ENCODE results near the gene DENND1C. TPM values are rescaled to one million over a fixed set of nuclear protein-coding genes. Genes with fewer than 3 reads are reported as not detected.
A peak's percentile ranks its signal among the peaks of the same experiment; 100 is the strongest.

Gene DENND1C
- total RNA-seq, 2 experiments from 2014 or later = 40.9 to 68.3 TPM

GRCh38 chr19:6424939-6425731 is 56.5 kb downstream of the DENND1C start:
- Histone ChIP-seq H3K4me1 (ENCODE audit: insufficient read depth, low read length, poor library complexity, severe bottlenecking) (peaks cover 26% of the 10 kb centered on the region), H2AFZ (ENCODE audit: low read length) (peak overlapping the region; percentile 53; the same call in 1 of the 2 replicates), H3K36me3 (ENCODE audit: insufficient read depth, low read length) (peaks cover 33% of the 10 kb centered on the region), H3K27ac (ENCODE audit: low read depth, low read length, poor library complexity, severe bottlenecking) (peak overlapping the region; percentile 48), H3K4me3 (ENCODE audit: low read depth, low read length, poor library complexity, severe bottlenecking) (peak overlapping the region; percentile 40), H3K9me2 (ENCODE audit: insufficient read depth, low read length) (no peaks in the 10 kb centered on the region), H4K20me1 (ENCODE audit: insufficient read depth, low read length) (peaks cover 24% of the 10 kb centered on the region), H3K79me2 (ENCODE audit: insufficient read depth, low read depth, low read length) (peaks cover 40% of the 10 kb centered on the region), H3K4me2 (ENCODE audit: low read length) (peak overlapping the region; percentile 51), H3K9me3 (ENCODE audit: low read length) (no peaks in the 10 kb centered on the region)
- peak; percentile 100 for DNase-seq (ENCODE audit: low spot score)
- BruUV-seq (replicated peaks) = no TSS peak
- TF ChIP-seq EZH2phosphoT487 (IDR thresholded peaks at IDR 0.05; ENCODE audit: borderline replicate concordance, low read depth, low read length) = no peak
- TF ChIP-seq, protein P1, sequence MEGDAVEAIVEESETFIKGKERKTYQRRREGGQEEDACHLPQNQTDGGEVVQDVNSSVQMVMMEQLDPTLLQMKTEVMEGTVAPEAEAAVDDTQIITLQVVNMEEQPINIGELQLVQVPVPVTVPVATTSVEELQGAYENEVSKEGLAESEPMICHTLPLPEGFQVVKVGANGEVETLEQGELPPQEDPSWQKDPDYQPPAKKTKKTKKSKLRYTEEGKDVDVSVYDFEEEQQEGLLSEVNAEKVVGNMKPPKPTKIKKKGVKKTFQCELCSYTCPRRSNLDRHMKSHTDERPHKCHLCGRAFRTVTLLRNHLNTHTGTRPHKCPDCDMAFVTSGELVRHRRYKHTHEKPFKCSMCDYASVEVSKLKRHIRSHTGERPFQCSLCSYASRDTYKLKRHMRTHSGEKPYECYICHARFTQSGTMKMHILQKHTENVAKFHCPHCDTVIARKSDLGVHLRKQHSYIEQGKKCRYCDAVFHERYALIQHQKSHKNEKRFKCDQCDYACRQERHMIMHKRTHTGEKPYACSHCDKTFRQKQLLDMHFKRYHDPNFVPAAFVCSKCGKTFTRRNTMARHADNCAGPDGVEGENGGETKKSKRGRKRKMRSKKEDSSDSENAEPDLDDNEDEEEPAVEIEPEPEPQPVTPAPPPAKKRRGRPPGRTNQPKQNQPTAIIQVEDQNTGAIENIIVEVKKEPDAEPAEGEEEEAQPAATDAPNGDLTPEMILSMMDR (conservative IDR thresholded peaks at IDR 0.05; ENCODE audit: low read length) = no peak
- ChIA-PET POLR2A (interaction anchor here (0.5 to 1.2 kb wide), 4 partner anchors 9 to 650 kb away, joined by 3 to 5 read pairs (median 3); partner anchors contain the start of gene ALKBH7), CTCF (ENCODE audit: unreplicated experiment) (no interaction called here)
- intact Hi-C loops (cut with micrococcal nuclease; ENCODE audit: unreplicated experiment) = loop anchor here (2.0 to 10.0 kb wide), 3 partner anchors 36 to 260 kb away; partner anchors contain the start of gene ALKBH7

- Histone ChIP-seq H3K4me3 (ENCODE audit: low read depth, low read length, poor library complexity, severe bottlenecking) (peak within 1 kb of the TSS; percentile 94), H4K20me1 (ENCODE audit: insufficient read depth, low read length) (peaks cover 24% of the 10 kb centered on the region), H3K36me3 (ENCODE audit: insufficient read depth, low read length) (peaks cover 40% of the 10 kb centered on the region), H2AFZ (ENCODE audit: low read length) (peak within 1 kb of the TSS; percentile 53; the same call in 1 of the 2 replicates), H3K4me2 (ENCODE audit: low read length) (peak within 1 kb of the TSS; percentile 87), H3K27ac (ENCODE audit: low read depth, low read length, poor library complexity, severe bottlenecking) (peak within 1 kb of the TSS; percentile 48), H3K79me2 (ENCODE audit: insufficient read depth, low read depth, low read length) (peaks cover 48% of the 10 kb centered on the region), H3K9me2 (ENCODE audit: insufficient read depth, low read length) (no peaks in the 10 kb centered on the region), H3K9me3 (ENCODE audit: low read length) (no peaks in the 10 kb centered on the region), H3K4me1 (ENCODE audit: insufficient read depth, low read length, poor library complexity, severe bottlenecking) (peaks cover 26% of the 10 kb centered on the region)
- no peak for TF ChIP-seq EZH2phosphoT487 (IDR thresholded peaks at IDR 0.05; ENCODE audit: borderline replicate concordance, low read depth, low read length)
- TF ChIP-seq, protein P1 (conservative IDR thresholded peaks at IDR 0.05; ENCODE audit: low read length) = no peak
- no TSS peak for BruUV-seq (replicated peaks)
- intact Hi-C loops (cut with micrococcal nuclease; ENCODE audit: unreplicated experiment) = loop anchor here (2.0 to 10.0 kb wide), 3 partner anchors 36 to 260 kb away; partner anchors contain the start of gene ALKBH7
- DNase-seq (ENCODE audit: low spot score) = peak; percentile 51
- CTCF ChIA-PET (ENCODE audit: unreplicated experiment) = no interaction called here
- POLR2A ChIA-PET = interaction anchor here (1.2 kb wide), 1 partner anchor 52 kb away, joined by 5 read pairs; the partner anchor contains the start of gene ALKBH7
Measured at GRCh38 chr19:6424195-6424938, 57.2 kb downstream of the DENND1C start, which contains the start of gene KHSRP. KHSRP (minus strand) TSS chr19:6424811; CDS start chr19:6424701, 110 bp downstream.

All from OCI-LY7 (cell line).